OCI-LY1 (cell line): ENCODE measurements around the gene TSNAX.

Experiments
- H2AFZ ChIP-seq: fragments of 200-600 bp; sonication (generic), shearing (Covaris generic); 2 replicates; pipeline ENCODE4 v1.6.0; 2014; ENCODE audit warnings: antibody characterized with exemption, mild to moderate bottlenecking, low read length
- H3F3A ChIP-seq: fragments of 200-600 bp; sonication (generic), shearing (Covaris generic); 2 replicates; pipeline ENCODE4 v1.6.0; 2014; ENCODE audit warnings: mild to moderate bottlenecking, antibody characterized with exemption, low read length, moderate library complexity; ENCODE audit not compliant: insufficient read depth
- H3K27ac ChIP-seq: fragments of 200-600 bp; sonication (generic); 2 replicates; pipeline ENCODE4 v1.5.1; 2014; ENCODE audit warnings: low read length, mixed run types, mild to moderate bottlenecking, low read depth; ENCODE audit not compliant: poor library complexity, severe bottlenecking
- H3K27me3 ChIP-seq: fragments of 200-600 bp; sonication (generic); 2 replicates; pipeline ENCODE4 v1.6.0; 2014; ENCODE audit warnings: antibody characterized with exemption, mild to moderate bottlenecking, low read length, moderate library complexity; ENCODE audit not compliant: insufficient read depth
- H3K36me3 ChIP-seq: fragments of 200-600 bp; sonication (generic); 2 replicates; pipeline ENCODE4 v1.6.1; 2014; ENCODE audit warnings: mild to moderate bottlenecking, antibody characterized with exemption, low read length, moderate library complexity, mixed read lengths; ENCODE audit not compliant: insufficient read depth
- H3K4me1 ChIP-seq: fragments of 200-600 bp; sonication (generic); 2 replicates; pipeline ENCODE4 v1.5.1; 2014; ENCODE audit warnings: mild to moderate bottlenecking, low read length, moderate library complexity; ENCODE audit not compliant: insufficient read depth, severe bottlenecking
- H3K4me2 ChIP-seq: fragments of 200-600 bp; sonication (generic), shearing (Covaris generic); 2 replicates; pipeline ENCODE4 v1.6.1; 2014; ENCODE audit warnings: low read length
- H3K4me3 ChIP-seq: fragments of 200-600 bp; sonication (generic); 2 replicates; pipeline ENCODE4 v1.5.1; 2014; ENCODE audit warnings: low read length, low read depth, mild to moderate bottlenecking, mixed read lengths; ENCODE audit not compliant: poor library complexity, severe bottlenecking
- H3K79me2 ChIP-seq: fragments of 200-600 bp; shearing (Covaris generic); 2 replicates; pipeline ENCODE4 v1.6.1; 2016; ENCODE audit warnings: mixed run types, low read length, mixed read lengths; ENCODE audit not compliant: insufficient read depth
- H3K9ac ChIP-seq: fragments of 200-600 bp; sonication (generic), shearing (Covaris generic); 2 replicates; pipeline ENCODE4 v1.6.1; 2014; ENCODE audit warnings: mild to moderate bottlenecking, low read length, mixed read lengths
- H3K9me2 ChIP-seq: fragments of 200-600 bp; sonication (generic), shearing (Covaris generic); 2 replicates; pipeline ENCODE4 v1.6.1; 2014; ENCODE audit warnings: low read depth, mild to moderate bottlenecking, low read length, mixed read lengths
- H3K9me3 ChIP-seq: fragments of 200-600 bp; shearing (Covaris generic); 2 replicates; pipeline ENCODE4 v1.6.1; 2014; ENCODE audit warnings: low read length, mixed read lengths
- H4K20me1 ChIP-seq: fragments of 200-600 bp; sonication (generic), shearing (Covaris generic); 2 replicates; pipeline ENCODE4 v1.6.0; 2016; ENCODE audit warnings: mild to moderate bottlenecking, low read length; ENCODE audit not compliant: insufficient read depth
- CTCF ChIP-seq: fragments of 200-600 bp; sonication (generic), shearing (Covaris generic); IDR thresholded peaks from 2 replicates; pipeline ENCODE4 v1.5.1; 2017; ENCODE audit warnings: mild to moderate bottlenecking, antibody characterized with exemption, low read length, moderate library complexity, mixed read lengths
- EZH2 ChIP-seq: fragments of 200-600 bp; sonication (generic), shearing (Covaris generic); IDR thresholded peaks from 2 replicates; pipeline ENCODE4 v1.8.0; 2017; ENCODE audit warnings: borderline replicate concordance, mixed run types, mild to moderate bottlenecking, antibody characterized with exemption, low read length, moderate library complexity, mixed read lengths

TSNAX gene

GRCh38 chr1:231536099-231536498, 7.6 kb downstream of the TSNAX start:
- no peak overlapping the region for H2AFZ ChIP-seq
- H3F3A ChIP-seq: no peaks in the 10 kb centered on the region; the same call in 1 of the 2 replicates
- no peak overlapping the region for H3K9ac ChIP-seq
- H3K9me2 ChIP-seq: no peaks in the 10 kb centered on the region
- H3K27me3 ChIP-seq: no peaks in the 10 kb centered on the region
- peaks cover 79% of the 10 kb centered on the region for H3K36me3 ChIP-seq
- H3K4me2 ChIP-seq: no peak overlapping the region
- no peak overlapping the region for H3K4me3 ChIP-seq
- peaks cover 6% of the 10 kb centered on the region; the same call in 1 of the 2 replicates for H3K9me3 ChIP-seq
- TF ChIP-seq CTCF (no peak), EZH2 (no peak)
- H4K20me1 ChIP-seq: no peaks in the 10 kb centered on the region
- no peak overlapping the region for H3K27ac ChIP-seq
- H3K79me2 ChIP-seq: peaks cover 31% of the 10 kb centered on the region
- H3K4me1 ChIP-seq: no peaks in the 10 kb centered on the region

- no peak overlapping the region for H3K4me3 ChIP-seq
- no peak overlapping the region for H3K27ac ChIP-seq
- H3K9me3 ChIP-seq: peaks cover 6% of the 10 kb centered on the region; the same call in 1 of the 2 replicates
- H3K36me3 ChIP-seq: peaks cover 78% of the 10 kb centered on the region
- H3K9ac ChIP-seq: no peak overlapping the region
- no peaks in the 10 kb centered on the region for H3K4me1 ChIP-seq
- peaks cover 7% of the 10 kb centered on the region; the same call in 1 of the 2 replicates for H3K79me2 ChIP-seq
- no peaks in the 10 kb centered on the region for H3K9me2 ChIP-seq
- no peaks in the 10 kb centered on the region for H4K20me1 ChIP-seq
- H2AFZ ChIP-seq: no peak overlapping the region
- H3F3A ChIP-seq: no peaks in the 10 kb centered on the region
- TF ChIP-seq EZH2: no peak
- no peak for TF ChIP-seq CTCF
- H3K27me3 ChIP-seq: no peaks in the 10 kb centered on the region
- no peak overlapping the region for H3K4me2 ChIP-seq
These were observed 12.4 kb downstream of the TSNAX start for GRCh38 chr1:231540847-231541246.

GRCh38 chr1:231541842-231542241, 13.4 kb downstream of the TSNAX start:
- H3K36me3 ChIP-seq: peaks cover 69% of the 10 kb centered on the region
- no peaks in the 10 kb centered on the region for H4K20me1 ChIP-seq

More at GRCh38 chr1:231541842-231542241, 13.4 kb downstream of the TSNAX start:
- TF ChIP-seq CTCF (no peak), EZH2 (no peak)
- H3K4me3 ChIP-seq: no peak overlapping the region
- no peak overlapping the region for H3K9ac ChIP-seq
- no peaks in the 10 kb centered on the region for H3K9me2 ChIP-seq
- no peak overlapping the region for H3K27ac ChIP-seq
- H3F3A ChIP-seq: no peaks in the 10 kb centered on the region
- no peak overlapping the region for H3K4me2 ChIP-seq
- H3K79me2 ChIP-seq: peaks cover 7% of the 10 kb centered on the region; the same call in 1 of the 2 replicates
- H2AFZ ChIP-seq: no peak overlapping the region
- H3K27me3 ChIP-seq: no peaks in the 10 kb centered on the region
- peaks cover 6% of the 10 kb centered on the region; the same call in 1 of the 2 replicates for H3K9me3 ChIP-seq
- H3K4me1 ChIP-seq: no peaks in the 10 kb centered on the region
